UCSD-AML1 (cell line): Measurements from ENCODE around the gene SLC34A1.
A peak's percentile ranks its signal among the peaks of the same experiment; 100 is the strongest.

Source experiments
- DNase-seq: peaks from one replicate; lab custom pipeline; 2025; ENCODE audit not compliant: unreplicated experiment; lab: John Stamatoyannopoulos, UW

SLC34A1 gene

GRCh38 chr5:177444106-177445051 lies 60.1 kb downstream of the SLC34A1 start:
- DNase-seq: no peak

DNA sequence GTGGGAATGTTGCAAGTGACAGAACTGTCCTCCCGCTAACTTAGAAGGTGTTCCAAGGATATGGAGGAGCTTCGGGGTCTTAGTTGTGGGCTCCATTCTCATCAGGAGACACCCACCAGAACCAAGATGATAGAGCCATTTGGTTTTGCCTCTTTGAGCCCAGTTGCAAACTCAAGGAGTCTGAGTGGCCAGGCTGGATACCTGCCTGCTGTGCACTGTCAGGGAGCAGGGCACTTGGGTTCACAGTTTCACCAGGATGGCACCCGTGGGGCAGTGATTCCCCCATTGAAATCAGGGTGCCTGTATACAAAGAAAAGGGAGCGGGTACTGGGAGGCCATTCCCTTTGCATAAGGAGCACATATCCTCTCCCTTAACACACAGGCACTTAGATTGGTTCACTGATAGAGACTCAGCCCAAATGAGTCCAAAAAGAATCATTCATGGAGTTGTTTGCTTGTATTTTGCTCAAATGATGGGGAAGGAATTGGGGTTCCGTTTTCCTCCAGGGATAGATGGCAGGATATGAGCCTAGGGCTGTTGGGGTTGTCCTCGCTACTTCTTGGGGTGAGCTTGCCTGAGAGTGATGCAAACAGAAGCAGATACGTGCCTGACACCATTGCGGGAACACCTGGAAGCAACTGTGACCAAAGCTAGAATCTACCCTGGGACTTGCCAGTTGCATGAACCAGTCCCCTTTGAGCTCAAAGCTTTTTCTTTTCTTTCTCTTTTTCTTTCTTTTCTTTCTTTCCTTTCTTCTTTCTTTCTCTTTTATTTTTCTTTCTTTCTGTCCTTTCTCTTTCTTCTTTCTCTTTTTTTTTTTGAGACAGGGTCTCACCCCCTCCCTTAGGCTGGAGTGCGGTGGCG lies 61.0 kb downstream of the SLC34A1 start:
- no peak for DNase-seq

GRCh38 chr5:177445917-177446199 lies 61.6 kb downstream of the SLC34A1 start:
- no peak for DNase-seq

GRCh38 chr5:177446200-177447065 lies 62.2 kb downstream of the SLC34A1 start, which contains the start of gene PRR7:
Gene PRR7, plus strand, starts transcription at chr5:177446814. Its CDS starts 8,254 bp downstream, at chr5:177455068.
- peak; percentile 78 for DNase-seq

- peak; percentile 65 for DNase-seq
Observed at GRCh38 chr5:177447066-177447610, 62.9 kb downstream of the SLC34A1 start.

- peak; percentile 75 for DNase-seq
Observed at GRCh38 chr5:177447611-177448243, 63.5 kb downstream of the SLC34A1 start.
